ENCODE results near the gene CES2.
"Not testable (repeated sequence)": the region's sequence is repeated elsewhere in the genome, so short reads cannot be mapped to it uniquely, and the experiment has no call there.

The CES2 gene

DNA sequence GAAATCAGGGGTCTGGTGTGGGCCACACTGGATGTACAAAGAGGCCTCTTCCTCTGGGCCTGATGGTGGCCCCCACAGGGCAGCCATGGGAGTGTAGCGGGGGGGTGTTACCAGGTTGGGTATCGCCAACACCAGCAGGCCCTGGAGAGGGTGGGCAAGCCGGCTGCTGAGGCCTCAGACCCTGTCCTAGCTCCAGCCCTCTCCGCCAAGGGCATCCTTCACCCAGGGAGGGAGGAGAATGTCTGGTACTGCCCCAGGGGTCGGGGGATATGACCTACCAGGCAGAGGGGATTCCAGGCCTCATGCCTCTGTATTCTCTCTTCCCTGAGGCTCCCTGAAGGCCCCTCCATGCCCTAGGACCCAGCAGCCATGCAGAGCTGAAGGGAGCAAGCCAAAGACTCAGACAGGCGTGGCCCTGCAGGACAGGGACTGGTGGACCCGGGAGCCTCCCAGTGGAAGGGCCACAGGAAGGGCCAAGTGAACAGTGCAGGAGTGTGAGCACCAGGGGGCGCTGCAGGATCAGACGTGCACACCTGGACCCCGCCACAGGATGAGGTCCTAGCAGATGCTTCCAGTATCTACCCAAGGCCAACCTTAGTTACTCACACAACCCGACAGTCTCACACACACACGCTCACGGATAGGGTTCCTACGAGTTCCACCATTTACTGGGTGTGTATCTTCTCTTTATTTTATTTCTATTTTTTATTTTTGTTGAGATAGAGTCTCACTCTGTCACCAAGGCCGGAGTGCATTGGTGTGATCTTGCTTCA is 42.2 kb downstream of the CES2 start:
- peak; percentile 85 to 88 for DNase-seq (ENCODE audit: low read depth in 2 of 2)

DNA sequence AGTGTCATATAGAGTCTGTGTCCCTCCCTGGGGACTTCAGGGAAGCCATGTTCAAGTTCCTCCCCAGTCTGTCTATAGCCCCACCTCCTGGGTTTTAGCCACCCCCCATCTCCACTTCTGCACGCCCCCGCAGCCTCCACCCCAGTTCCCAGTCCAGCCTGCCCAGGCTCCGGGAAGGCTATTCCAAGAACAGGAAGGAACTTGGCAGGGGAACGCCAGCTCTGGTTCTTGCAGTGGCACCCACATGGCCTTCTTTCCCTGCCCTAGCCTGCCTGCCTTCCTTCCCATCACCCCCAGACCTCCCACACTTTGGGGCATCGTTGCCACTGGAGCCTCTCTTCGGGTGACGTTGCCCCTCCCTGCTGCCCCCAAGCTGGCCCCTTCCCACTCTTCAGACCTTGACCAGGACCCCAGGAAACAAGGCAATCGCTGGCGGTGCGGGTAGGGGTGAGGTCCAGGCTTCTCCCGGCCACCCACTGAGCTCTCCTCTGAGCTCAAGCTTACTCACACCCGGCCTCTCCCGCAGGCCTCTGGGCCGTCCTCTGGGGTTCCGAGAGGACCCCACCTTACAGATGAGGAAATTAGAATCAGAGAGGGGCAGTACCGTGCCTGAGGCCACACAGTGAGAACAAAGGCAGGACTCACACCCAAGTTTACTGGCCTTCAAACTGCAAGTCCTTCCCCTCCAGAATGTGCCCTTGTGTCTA is 43.8 kb downstream of the CES2 start:
- DNase-seq (ENCODE audit: low read depth in 2 of 2) = no peak

DNA sequence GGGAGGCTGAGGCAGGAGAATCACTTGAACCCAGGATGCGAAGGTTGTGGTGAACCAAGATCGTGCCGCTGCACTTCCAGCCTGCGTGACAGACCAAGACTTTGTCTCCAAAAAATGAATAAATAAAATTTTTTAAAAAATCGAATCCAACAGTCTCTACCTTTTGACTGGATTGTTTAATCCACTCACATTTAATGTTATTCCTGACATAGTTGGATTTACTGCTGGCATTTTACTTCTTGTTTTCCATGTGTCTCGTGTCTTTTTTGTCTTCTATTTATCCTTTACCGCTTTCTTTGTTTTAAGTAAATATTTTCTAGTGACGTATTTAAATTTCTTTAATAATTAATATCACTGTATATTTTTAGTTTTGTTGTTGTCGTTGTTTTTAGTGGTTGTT is 47.7 kb downstream of the CES2 start:
- DNase-seq (ENCODE audit: low read depth in 2 of 2) = no peak

DNA sequence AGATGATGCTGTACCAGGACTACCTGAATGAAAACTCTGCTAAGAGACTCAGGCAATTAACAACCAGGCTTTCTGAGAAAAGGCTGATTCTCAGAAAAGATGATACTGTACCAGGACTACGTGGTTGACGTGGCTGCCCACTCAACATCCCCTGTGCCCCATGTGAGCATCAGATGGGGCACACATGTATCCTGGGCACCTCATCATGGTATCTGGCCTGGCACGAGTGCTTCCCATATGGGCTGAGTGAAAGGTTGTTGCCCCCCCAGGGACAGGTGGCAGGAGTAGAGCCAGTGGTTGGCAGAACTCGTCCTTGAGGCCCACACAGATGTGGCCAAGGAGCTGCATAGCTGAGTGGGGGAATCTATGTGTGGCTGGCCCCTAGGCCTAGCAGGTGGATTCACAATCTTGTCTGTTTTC is 49.6 kb downstream of the CES2 start:
- DNase-seq (ENCODE audit: low read depth in 2 of 2) = peak; percentile 67 to 69

DNA sequence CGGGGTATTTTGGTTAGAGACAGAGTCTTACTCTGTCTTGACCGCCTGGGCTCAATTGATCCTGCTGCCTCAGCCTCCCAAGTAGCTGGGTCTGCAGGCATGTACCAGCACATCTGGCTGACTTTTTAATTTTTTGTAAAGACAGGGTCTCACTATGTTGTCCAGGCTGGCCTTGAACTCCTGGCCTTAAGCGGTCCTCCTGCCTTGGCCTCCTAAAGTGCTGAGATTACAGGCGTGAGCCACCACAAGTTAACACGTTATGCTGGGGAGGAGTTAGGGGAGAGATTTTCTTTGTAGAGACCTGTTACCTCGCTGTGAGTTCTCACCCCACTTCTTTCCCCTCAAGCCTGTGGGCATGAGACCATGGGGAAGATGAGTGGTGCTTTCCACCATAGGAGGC is 51.2 kb downstream of the CES2 start:
- DNase-seq (ENCODE audit: low read depth in 2 of 2) = no peak

DNA sequence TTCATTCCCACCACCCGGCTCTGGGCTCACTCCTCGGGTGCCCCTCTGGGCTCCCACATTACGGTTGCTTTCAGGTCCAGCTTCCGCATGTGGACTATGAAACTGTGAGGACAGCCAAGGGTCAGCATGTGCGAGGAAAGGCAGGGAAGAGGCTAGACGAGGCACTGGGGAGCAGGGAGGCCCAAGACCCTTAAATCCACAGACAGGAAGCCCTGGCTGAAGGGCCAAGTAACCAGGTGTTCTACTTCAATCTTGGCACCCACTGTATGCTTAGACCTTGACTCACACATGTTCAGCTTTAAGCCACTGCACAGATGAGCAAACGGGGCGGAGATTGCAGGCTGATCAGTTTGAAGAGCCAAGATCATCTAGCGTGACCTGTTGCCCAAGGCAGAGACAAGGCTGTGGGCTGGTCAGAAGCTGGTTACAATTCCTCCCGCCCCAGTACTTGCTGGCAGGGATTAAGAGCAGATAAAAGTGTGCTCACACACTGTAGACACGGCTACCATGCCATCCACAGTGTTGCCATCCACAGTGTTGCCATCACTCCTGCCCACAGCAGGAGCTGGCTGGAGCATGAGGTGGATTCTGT is 53.0 kb downstream of the CES2 start, which contains the start of gene CES4A:
Gene CES4A (plus strand): TSS at position 393 of the 592 bp plus-strand sequence. CDS start 184 bp downstream, at position 577.
- no peak for DNase-seq (ENCODE audit: low read depth in 2 of 2)

DNA sequence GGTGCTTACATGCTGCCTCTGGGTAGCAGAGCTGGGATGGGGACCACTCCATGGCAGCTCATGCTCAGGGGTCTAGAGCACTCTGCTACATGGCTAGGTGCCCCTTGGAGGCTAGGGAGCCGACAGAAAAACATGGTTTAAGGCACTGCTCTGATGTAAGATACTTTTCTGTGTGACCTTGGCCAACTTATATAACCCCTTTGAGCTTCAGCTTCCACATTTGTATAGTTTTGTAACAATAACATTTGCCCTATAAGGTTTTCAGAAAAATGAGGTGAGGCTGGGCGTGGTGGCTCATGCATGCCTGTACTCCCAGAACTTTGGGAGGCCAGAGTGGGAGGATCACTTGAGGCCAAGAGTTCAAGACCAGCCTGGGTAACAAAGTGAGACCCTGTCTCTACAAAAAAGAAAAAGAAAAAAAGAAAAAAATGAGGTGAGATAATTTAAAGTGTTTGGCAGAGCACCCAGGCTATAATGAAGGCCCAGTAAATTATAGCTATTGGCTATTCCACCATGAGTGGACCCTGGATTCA is 56.3 kb downstream of the CES2 start:
- no peak for DNase-seq (ENCODE audit: low read depth in 2 of 2)

DNA sequence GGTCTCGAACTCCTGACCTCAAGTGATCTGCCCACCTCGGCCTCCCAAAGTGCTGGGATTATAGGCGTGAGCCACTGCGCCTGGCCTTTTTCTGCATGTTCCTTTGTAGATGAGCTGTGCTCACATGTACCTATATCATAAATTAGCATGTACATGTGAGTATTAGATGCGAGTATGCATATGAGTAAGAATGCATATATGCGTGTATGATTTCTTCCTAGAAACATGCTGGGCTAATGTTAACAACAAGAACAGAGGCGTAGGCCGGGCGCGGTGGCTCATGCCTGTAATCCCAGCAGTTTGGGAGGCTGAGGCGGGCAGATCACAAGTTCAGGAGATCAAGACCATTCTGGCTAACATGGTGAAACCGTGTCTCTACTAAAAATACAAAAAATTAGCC is 58.2 kb downstream of the CES2 start:
- not testable (repeated sequence) for DNase-seq (ENCODE audit: low read depth in 2 of 2)
